HG02973 (cell line): ENCODE results near the gene RBM26.
"Not testable (repeated sequence)": the region's sequence is repeated elsewhere in the genome, so short reads cannot be mapped to it uniquely, and the experiment has no call there.

Source experiments
- ATAC-seq: cut with Tn5 transposase; IDR thresholded peaks from one replicate; pipeline ENCODE4 v1.9.1; 2021; ENCODE audit warnings: moderate library complexity; ENCODE audit not compliant: unreplicated experiment

The RBM26 gene

GRCh38 chr13:79282508-79282907 is 123.5 kb downstream of the RBM26 start:
- ATAC-seq: no peak

- no peak for ATAC-seq
Measured at GRCh38 chr13:79281339-79281747, 124.7 kb downstream of the RBM26 start.

GRCh38 chr13:79279735-79280134 is 126.3 kb downstream of the RBM26 start:
- not testable (repeated sequence) for ATAC-seq

- no peak for ATAC-seq
Measured at GRCh38 chr13:79273045-79273444, 133.0 kb downstream of the RBM26 start.

- no peak for ATAC-seq
Measured at GRCh38 chr13:79271616-79272015, 134.4 kb downstream of the RBM26 start.

- ATAC-seq: no peak
Measured at GRCh38 chr13:79270859-79271258, 135.2 kb downstream of the RBM26 start.
